A673 (cell line): ENCODE measurements around the gene IL15RA. TPM values are rescaled to one million over a fixed set of nuclear protein-coding genes. Genes with fewer than 3 reads are reported as not detected.

Source experiments
- BruUV-seq: library from RNA; stranded (reverse); fragments of 400-500 nt; replicated peaks from 2 replicates; lab custom pipeline; 2021; lab: Mats Ljungman, UMichigan
- CTCF ChIA-PET: fragments of 300-600 bp; sonication (Branson Sonifier 250); formaldehyde crosslinking; loops from one replicate; lab custom pipeline; 2022; ENCODE audit warnings: antibody characterized with exemption; lab: Charles Lee
- POLR2A ChIA-PET: fragments of 300-600 bp; sonication (Branson Sonifier 250); formaldehyde crosslinking; loops from one replicate; lab custom pipeline; 2022; ENCODE audit warnings: antibody characterized with exemption; ENCODE audit not compliant: low non-redundant PET; lab: Charles Lee
- DNase-seq: peaks from one replicate; pipeline ENCODE4 v3.0.0-alpha.2; 2015; ENCODE audit warnings: low spot score
- H3K27ac ChIP-seq: fragments of 200-600 bp; sonication (generic); 2 replicates; pipeline ENCODE4 v1.5.1; 2016; ENCODE audit warnings: mixed run types, low read depth, mild to moderate bottlenecking, mixed read lengths, antibody characterized with exemption, low read length; ENCODE audit not compliant: poor library complexity, severe bottlenecking
- H3K27me3 ChIP-seq: fragments of 200-600 bp; sonication (generic); replicated peaks from 2 replicates; pipeline ENCODE4 v1.6.1; 2017; ENCODE audit warnings: mixed run types, low read depth, mild to moderate bottlenecking, mixed read lengths, antibody characterized with exemption, low read length; ENCODE audit not compliant: insufficient read depth, poor library complexity
- H3K36me3 ChIP-seq: fragments of 200-600 bp; sonication (generic); 2 replicates; pipeline ENCODE4 v1.6.1; 2016; ENCODE audit warnings: mixed run types, mild to moderate bottlenecking, mixed read lengths, antibody characterized with exemption, low read length; ENCODE audit not compliant: insufficient read depth, poor library complexity, severe bottlenecking
- H3K4me1 ChIP-seq: fragments of 200-600 bp; sonication (generic); 2 replicates; pipeline ENCODE4 v1.6.1; 2017; ENCODE audit warnings: mixed run types, mild to moderate bottlenecking, mixed read lengths, antibody characterized with exemption, low read length; ENCODE audit not compliant: insufficient read depth, poor library complexity, severe bottlenecking
- H3K4me3 ChIP-seq: fragments of 200-600 bp; sonication (generic); 2 replicates; pipeline ENCODE4 v1.5.1; 2016; ENCODE audit warnings: low read depth, mixed run types, mild to moderate bottlenecking, mixed read lengths, low read length; ENCODE audit not compliant: poor library complexity, severe bottlenecking
- H3K9me3 ChIP-seq: fragments of 200-600 bp; sonication (generic); 2 replicates; pipeline ENCODE4 v1.6.1; 2016; ENCODE audit warnings: mixed run types, low read depth, mild to moderate bottlenecking, mixed read lengths, antibody characterized with exemption, low read length; ENCODE audit not compliant: poor library complexity, severe bottlenecking
- CTCF ChIP-seq: fragments of 300-800, 200-600 bp; sonication (generic); conservative IDR thresholded peaks from 2 replicates; pipeline ENCODE4 v1.5.1; 2017; ENCODE audit warnings: low read depth, mild to moderate bottlenecking, antibody characterized with exemption, low read length, moderate library complexity, mixed read lengths
- EZH2 ChIP-seq: fragments of 200-600 bp; sonication (generic); IDR thresholded peaks from 2 replicates; pipeline ENCODE4 v1.6.1; 2017; ENCODE audit warnings: borderline replicate concordance, low read depth, mild to moderate bottlenecking, mixed read lengths, antibody characterized with exemption, low read length; ENCODE audit not compliant: poor library complexity, severe bottlenecking
- intact Hi-C: fragments of 100-400 bp; cut with micrococcal nuclease; formaldehyde crosslinking; loops from one replicate; pipeline ENCODE4 v1.10.0; 2022; ENCODE audit not compliant: unreplicated experiment
- total RNA-seq: library from RNA; stranded (reverse); gene quantifications from 2 replicates; pipeline ENCODE4 v1.2.3, GENCODE V29; 2021

The IL15RA gene
- total RNA-seq, 1 experiment from 2014 or later = 1.1 TPM

GRCh38 chr10:5970527-5970926, 6.8 kb downstream of the IL15RA start:
- H3K9me3 ChIP-seq = no peaks in the 10 kb centered on the region
- BruUV-seq = no TSS peak
- no peak for DNase-seq
- ChIA-PET POLR2A (no interaction called here), CTCF (no interaction called here)
- TF ChIP-seq EZH2 (no peak), CTCF (no peak)
- intact Hi-C loops = no loop called here
- no peaks in the 10 kb centered on the region for H3K4me1 ChIP-seq
- H3K4me3 ChIP-seq = no peak overlapping the region
- no peaks in the 10 kb centered on the region for H3K36me3 ChIP-seq
- no peak overlapping the region for H3K27ac ChIP-seq
- no peaks in the 10 kb centered on the region for H3K27me3 ChIP-seq

GRCh38 chr10:5970066-5970465, 7.3 kb downstream of the IL15RA start:
- no peak for DNase-seq
- Histone ChIP-seq H3K27ac (no peak overlapping the region), H3K4me3 (no peak overlapping the region), H3K36me3 (no peaks in the 10 kb centered on the region), H3K4me1 (no peaks in the 10 kb centered on the region), H3K27me3 (no peaks in the 10 kb centered on the region), H3K9me3 (no peaks in the 10 kb centered on the region)
- ChIA-PET CTCF (no interaction called here), POLR2A (no interaction called here)
- intact Hi-C loops = no loop called here
- no peak for TF ChIP-seq CTCF
- TF ChIP-seq EZH2 = no peak
- BruUV-seq = no TSS peak

- no peak for DNase-seq
- Histone ChIP-seq H3K4me1 (no peaks in the 10 kb centered on the region), H3K27me3 (no peaks in the 10 kb centered on the region), H3K9me3 (no peaks in the 10 kb centered on the region), H3K4me3 (no peak overlapping the region), H3K36me3 (no peaks in the 10 kb centered on the region), H3K27ac (no peak overlapping the region)
- intact Hi-C loops = no loop called here
- BruUV-seq = no TSS peak
- POLR2A ChIA-PET = no interaction called here
- CTCF ChIA-PET = no interaction called here
- TF ChIP-seq EZH2 (no peak), CTCF (no peak)
Measured at GRCh38 chr10:5968681-5969453, 8.5 kb downstream of the IL15RA start.
